ENCODE results near the gene URAD. TPM values are rescaled to one million over a fixed set of nuclear protein-coding genes. Genes with fewer than 3 reads are reported as not detected.

Gene URAD
- total and polyA plus RNA-seq, 8 donors = not detected

DNA sequence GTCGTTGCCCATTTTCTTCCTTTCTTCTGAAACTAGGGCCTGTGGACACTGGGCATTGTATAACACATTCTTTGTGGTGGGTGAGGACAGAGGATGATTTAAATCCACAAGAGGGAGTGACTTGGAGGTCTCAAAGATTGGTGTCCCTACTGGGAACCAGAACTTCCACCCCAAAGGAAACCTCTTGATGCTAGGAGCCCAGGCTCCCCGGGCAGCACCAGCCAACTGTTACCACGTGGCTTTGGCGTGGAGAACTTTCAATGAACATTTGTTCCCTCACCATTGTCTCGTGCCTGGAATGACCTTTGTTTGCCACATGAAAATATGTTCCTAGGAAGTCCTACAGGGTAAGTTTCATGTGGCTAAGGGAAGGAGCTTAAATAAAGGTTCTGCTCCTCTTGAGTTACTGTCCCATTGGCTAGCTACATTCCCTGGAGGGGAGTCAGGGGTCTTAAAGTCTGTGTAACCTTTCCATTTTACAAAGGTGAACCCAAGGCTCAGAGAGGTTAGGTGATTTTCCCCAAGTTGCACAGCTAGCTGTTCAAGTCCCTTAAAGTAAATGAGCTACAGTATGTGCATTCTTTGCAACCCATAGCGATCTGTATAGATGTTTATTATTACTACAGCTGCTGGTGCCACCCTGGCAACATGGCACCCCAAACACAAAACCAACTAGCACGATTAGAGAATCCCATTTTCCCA, 14.4 kb downstream of the URAD start:
- intact Hi-C loops (cut with DNase I) = no loop called here
- Histone ChIP-seq H3K27me3 (peaks cover 96 to 100% of the 10 kb centered on the region in 2 donors), H3K36me3 (no peaks in the 10 kb centered on the region), H3K4me1 (peaks cover 0 to 17% of the 10 kb centered on the region in 2 donors), H3K27ac (no peak overlapping the region), H3K4me3 (no peak overlapping the region), H3K9me3 (no peaks in the 10 kb centered on the region)
- TF ChIP-seq, protein P1, sequence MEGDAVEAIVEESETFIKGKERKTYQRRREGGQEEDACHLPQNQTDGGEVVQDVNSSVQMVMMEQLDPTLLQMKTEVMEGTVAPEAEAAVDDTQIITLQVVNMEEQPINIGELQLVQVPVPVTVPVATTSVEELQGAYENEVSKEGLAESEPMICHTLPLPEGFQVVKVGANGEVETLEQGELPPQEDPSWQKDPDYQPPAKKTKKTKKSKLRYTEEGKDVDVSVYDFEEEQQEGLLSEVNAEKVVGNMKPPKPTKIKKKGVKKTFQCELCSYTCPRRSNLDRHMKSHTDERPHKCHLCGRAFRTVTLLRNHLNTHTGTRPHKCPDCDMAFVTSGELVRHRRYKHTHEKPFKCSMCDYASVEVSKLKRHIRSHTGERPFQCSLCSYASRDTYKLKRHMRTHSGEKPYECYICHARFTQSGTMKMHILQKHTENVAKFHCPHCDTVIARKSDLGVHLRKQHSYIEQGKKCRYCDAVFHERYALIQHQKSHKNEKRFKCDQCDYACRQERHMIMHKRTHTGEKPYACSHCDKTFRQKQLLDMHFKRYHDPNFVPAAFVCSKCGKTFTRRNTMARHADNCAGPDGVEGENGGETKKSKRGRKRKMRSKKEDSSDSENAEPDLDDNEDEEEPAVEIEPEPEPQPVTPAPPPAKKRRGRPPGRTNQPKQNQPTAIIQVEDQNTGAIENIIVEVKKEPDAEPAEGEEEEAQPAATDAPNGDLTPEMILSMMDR (IDR thresholded peaks at IDR 0.05) = no peak
- ATAC-seq (no peak), DNase-seq (no peak)

DNA sequence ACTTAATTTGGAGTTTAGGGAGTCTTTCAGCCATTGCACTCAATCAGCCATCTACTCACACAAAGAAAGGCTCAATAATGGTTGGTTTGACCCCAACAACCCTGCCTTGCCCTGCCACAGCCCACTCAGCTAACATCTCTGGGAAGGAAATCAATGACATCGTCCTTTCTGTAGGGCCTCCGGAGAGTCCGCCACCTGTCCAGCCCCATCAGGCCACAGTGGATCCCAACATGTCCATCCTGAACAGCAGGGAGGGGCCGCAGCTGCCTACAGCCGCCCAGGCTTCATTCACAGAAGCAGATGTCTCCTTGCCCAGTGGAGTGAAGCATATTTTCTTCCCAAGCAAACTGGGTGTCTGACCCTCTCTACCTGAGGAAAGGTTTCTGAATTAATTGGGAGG, 15.2 kb downstream of the URAD start:
- Histone ChIP-seq H3K27me3 (peaks cover 96 to 100% of the 10 kb centered on the region in 2 donors), H3K4me3 (no peak overlapping the region), H3K9me3 (no peaks in the 10 kb centered on the region), H3K4me1 (peaks cover 0 to 20% of the 10 kb centered on the region in 2 donors), H3K27ac (no peak overlapping the region), H3K36me3 (no peaks in the 10 kb centered on the region)
- intact Hi-C loops (cut with DNase I) = no loop called here
- DNase-seq (no peak), ATAC-seq (no peak)
- TF ChIP-seq, protein P1 (IDR thresholded peaks at IDR 0.05) = no peak

DNA sequence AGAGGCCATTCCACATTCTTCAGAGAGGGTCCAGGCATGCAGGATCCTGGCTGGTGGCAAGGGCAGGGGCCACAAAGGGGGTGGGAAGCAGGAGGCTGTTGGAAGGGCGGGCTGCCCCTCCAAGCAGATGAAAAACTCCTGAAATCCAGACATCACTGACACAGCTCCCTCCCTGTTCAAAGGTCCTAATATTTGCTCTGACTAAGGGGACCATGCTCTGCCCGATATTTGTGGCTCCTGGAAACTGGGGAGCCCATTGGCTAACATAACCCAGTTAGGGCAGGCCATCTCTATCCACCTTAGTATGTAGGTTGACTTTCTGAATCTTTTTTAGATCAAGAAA, 16.0 kb downstream of the URAD start:
- intact Hi-C loops (cut with DNase I) = no loop called here
- DNase-seq = no peak

DNA sequence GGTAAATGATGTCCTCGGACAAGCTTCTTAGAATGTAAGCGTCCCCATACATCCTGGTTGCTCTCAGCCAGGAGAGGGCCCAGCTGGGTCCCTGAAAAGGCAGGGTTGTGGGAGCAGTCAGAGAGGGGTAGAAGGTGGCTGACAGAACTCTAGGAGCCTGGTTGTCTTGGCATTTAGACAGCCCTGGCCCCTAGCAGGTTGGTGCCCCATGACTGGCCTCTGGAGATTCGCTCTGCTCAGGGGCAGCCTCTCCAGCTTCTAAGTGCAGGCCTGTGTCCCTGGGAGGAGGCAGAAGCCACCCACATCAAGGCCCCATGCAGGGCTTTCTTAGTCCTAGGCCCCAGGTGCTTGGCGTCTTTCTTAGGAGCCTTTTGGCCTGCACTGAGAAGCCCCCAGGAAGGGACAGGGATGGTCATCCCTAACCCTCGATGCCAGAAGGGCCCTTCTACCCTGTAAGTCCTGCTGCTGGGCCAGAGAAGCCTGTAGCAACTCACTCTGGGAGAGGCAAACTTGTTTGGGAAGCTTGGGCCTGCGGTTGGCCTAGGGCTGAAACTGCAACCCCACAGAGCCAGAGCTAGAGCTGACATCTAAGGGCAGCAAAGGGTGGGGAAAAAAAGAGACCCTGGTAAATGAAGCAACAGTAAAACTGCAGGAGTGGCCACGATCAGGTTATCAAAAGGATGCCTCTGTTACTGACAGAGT, 16.6 kb downstream of the URAD start:
- H3K4me3 ChIP-seq = no peak overlapping the region
- ATAC-seq = no peak

More for the DNA sequence above, 16.0 kb downstream of the URAD start:
- no peaks in the 10 kb centered on the region for H3K36me3 ChIP-seq
- H3K4me3 ChIP-seq = no peak overlapping the region
- H3K4me1 ChIP-seq = peaks cover 0 to 20% of the 10 kb centered on the region in 2 donors
- no peak for ATAC-seq
- H3K27ac ChIP-seq = no peak overlapping the region
- peaks cover 96 to 100% of the 10 kb centered on the region in 2 donors for H3K27me3 ChIP-seq
- TF ChIP-seq, protein P1 (IDR thresholded peaks at IDR 0.05) = no peak
- no peaks in the 10 kb centered on the region for H3K9me3 ChIP-seq

DNA sequence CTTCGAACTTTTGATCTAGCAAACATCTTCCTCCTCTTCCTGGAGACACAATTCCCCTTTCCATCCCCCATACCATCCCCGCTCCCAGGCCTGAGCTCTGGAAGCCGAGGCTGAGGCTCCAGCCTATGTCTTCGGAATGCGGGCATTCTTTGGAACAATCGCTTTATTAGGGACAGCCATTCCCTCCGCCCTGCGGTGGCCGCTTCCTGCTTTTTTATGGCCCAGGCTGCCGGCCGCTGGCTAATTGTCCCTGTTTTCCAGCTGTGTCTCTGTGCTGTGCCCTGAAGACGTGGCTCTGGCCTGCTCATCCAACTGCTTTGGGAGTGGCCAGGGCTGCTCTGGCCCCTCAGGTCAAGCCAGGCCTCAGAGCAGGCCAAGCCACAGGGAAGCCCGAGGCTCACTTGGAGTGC, 17.3 kb downstream of the URAD start:
- ATAC-seq (no peak), DNase-seq (no peak)
- peaks cover 96 to 100% of the 10 kb centered on the region in 2 donors for H3K27me3 ChIP-seq
- H3K4me1 ChIP-seq = peaks cover 0 to 25% of the 10 kb centered on the region in 2 donors
- H3K9me3 ChIP-seq = no peaks in the 10 kb centered on the region
- H3K4me3 ChIP-seq = no peak overlapping the region
- H3K27ac ChIP-seq = no peak overlapping the region
- H3K36me3 ChIP-seq = no peaks in the 10 kb centered on the region
- TF ChIP-seq, protein P1 (IDR thresholded peaks at IDR 0.05) = no peak
- intact Hi-C loops (cut with DNase I) = no loop called here

More for the DNA sequence above, 16.6 kb downstream of the URAD start:
- Histone ChIP-seq H3K9me3 (no peaks in the 10 kb centered on the region), H3K36me3 (no peaks in the 10 kb centered on the region), H3K4me1 (peaks cover 0 to 20% of the 10 kb centered on the region in 2 donors), H3K27me3 (peaks cover 96 to 100% of the 10 kb centered on the region in 2 donors), H3K27ac (no peak overlapping the region)
- DNase-seq = no peak
- TF ChIP-seq, protein P1 (IDR thresholded peaks at IDR 0.05) = no peak
- intact Hi-C loops (cut with DNase I) = no loop called here

All from left lung (tissue), 10 donors.